HG03457 (cell line): Measurements from ENCODE around the gene CLCNKB.
"Not testable (repeated sequence)": the region's sequence is repeated elsewhere in the genome, so short reads cannot be mapped to it uniquely, and the experiment has no call there.

ENCODE experiments used
- ATAC-seq: cut with Tn5 transposase; IDR thresholded peaks from one replicate; pipeline ENCODE4 v1.9.1; 2021; ENCODE audit warnings: moderate number of reproducible peaks; ENCODE audit not compliant: unreplicated experiment

Gene CLCNKB

GRCh38 chr1:16029288-16029687, 14.3 kb upstream of the CLCNKB start:
- ATAC-seq: no peak

GRCh38 chr1:16031551-16031950, 12.0 kb upstream of the CLCNKB start:
- no peak for ATAC-seq

GRCh38 chr1:16032388-16033102, 11.0 kb upstream of the CLCNKB start:
- ATAC-seq: no peak

GRCh38 chr1:16033103-16033632, 10.4 kb upstream of the CLCNKB start:
- ATAC-seq: not testable (repeated sequence)

- ATAC-seq: not testable (repeated sequence)
Observed at GRCh38 chr1:16036461-16036860, 7.1 kb upstream of the CLCNKB start.

DNA sequence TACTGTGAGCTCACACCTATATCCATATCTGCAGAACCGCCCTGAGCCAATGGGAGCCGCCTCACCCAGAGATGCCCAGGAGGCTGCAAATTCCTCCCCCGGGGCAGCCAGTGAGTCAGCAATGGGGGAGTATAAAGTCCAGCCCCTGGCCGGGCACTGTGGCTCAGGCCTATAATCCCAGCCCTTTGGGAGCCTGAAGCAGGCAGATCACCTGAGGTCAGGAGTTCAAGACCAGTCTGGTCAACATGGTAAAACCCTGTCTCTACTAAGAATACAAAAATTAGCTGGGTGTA, 5.0 kb upstream of the CLCNKB start:
- ATAC-seq: no peak

- not testable (repeated sequence) for ATAC-seq
Observed at GRCh38 chr1:16039871-16040270, 3.7 kb upstream of the CLCNKB start.

DNA sequence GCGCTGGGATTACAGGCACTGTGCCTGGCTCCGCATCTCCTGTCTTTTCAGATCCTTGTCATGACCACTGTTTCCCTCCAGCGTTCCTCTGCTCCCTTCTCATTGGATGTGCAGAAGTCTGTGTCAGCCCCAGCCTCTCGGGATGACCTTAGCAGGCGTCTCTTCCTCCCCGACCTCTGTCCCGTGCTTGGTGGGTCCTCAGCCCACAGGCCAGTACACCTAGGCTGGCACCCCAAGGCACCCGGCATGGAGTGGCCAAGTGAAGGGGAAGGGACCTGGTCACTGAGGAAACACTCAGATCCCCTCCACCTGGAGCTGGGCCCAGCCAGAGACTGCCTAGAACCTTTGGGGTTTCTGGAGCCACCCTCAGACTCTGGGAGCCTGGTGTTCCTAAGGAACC, 2.4 kb upstream of the CLCNKB start:
- no peak for ATAC-seq

DNA sequence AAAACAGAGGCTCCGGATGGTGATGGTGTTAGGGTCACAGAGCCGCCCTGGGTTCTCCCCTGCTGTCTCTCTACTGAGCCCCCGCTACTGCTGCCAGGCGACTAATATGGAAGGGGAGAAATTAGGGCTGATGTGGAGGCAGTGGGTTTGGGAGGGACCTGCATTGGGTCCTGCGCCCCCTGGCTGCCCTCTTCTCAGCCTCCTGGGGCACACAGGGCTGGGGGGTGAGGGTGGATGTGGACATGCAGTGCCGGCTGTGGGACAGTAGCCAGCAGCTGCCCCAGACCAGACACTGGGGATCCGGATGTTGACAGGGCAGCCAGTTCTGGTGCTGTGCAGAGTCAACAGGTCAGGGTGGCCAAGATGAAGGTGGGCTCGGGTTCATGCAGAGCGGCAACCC, 1.5 kb upstream of the CLCNKB start:
- ATAC-seq: no peak

DNA sequence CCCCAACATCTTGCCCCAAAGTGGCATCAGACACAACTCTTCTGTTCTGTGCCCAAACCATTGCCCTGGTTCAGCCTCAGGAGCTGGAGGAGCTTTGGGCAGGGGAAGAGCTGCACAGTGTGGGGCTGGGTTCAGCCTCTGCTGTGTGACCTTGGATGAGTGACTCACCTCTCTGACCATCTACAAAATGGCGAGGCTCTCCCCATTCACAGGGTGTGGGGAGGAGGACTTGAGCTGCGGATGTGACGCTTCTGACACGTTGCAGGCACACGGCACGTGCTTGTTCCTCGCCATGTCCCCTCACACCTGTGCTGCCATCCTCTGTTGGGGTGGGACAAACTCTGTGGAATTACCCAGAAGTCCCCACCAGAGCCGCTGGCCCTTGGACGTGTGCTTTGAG, 928 bp upstream of the CLCNKB start:
- ATAC-seq: not testable (repeated sequence)

DNA sequence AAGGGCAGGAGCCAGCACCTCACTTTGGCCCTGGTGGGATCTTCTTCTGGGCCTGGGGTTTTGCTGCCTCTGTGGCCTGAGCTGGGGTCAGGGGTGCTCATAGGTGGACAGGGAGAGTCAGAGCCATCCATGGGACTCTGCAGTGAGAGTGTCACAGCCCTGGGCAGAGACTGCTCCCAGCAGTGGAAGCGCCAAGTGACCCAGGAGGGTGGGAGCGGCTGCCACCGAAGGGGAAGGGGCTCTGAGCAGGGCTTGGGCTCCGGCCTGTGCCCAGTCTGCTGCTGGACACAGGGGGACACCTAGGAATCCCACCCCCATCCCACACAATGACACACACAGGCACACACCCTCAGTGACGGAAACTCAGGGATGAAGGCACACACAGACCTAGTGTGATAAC, 368 bp downstream of the CLCNKB start:
- ATAC-seq: no peak

DNA sequence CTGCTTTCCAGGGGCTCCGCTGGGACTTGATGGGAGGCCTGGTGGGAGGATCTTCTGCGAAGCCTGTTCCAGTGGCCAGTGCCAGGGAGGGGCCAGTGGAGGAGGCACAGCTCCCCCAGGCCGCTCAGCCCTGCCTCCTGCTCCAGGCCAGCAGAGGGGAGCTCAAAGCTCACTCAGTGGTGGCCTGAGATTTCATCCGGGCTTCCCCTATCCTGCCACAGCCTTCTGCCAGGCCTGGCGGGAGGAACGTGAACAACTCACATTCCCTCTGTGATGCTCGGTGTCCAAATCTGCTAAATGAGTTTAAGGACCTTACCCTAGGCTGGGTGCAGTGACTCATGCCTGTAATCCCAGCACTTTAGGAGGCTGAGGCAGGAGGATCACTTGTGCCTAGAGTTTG, 3.3 kb downstream of the CLCNKB start:
- no peak for ATAC-seq

DNA sequence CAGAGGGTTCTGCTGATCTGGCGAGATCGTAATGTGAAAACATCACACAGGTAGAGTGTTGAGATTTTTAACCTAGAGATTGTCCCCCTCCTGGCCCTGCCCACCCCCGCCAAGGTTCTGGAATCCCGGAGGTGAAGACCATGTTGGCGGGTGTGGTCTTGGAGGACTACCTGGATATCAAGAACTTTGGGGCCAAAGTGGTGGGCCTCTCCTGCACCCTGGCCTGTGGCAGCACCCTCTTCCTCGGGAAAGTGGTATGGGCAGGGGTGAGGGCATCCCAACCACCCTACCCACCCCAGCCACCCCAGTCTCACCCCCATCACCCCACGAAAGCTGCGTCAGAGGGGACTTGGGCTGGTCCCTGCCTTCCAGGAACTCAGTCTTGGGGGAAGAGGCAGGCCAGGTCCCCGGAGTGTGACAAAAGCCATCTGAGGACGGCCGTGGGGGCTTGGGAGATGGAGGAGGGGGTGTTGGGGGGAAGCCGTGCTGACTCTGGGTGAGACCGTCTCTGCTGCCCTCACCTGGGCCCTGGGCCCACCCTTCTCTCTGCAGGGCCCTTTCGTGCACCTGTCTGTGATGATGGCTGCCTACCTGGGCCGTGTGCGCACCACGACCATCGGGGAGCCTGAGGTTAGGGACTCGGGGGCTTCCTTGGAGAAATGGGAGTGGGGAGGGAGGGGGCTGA, 4.4 kb downstream of the CLCNKB start:
- no peak for ATAC-seq

GRCh38 chr1:16048573-16049189, 5.1 kb downstream of the CLCNKB start:
- no peak for ATAC-seq

DNA sequence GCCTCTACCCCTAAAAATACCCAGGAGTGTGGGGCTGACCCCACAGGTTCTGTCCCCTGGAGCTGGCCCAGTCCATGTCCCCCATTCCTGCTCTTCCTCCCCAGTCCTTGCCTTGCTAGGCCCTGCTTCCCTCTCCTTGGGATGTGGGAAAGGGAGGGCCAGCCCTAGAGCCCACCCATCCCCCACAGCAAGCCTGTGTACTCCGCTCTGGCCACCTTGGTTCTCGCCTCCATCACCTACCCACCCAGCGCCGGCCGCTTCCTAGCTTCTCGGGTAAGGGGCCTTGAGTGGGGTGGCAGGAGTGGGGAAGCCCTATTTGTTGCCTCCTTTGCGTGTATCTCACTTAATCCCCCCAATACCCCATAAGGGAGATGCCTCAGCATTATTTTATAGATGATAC, 6.7 kb downstream of the CLCNKB start:
- no peak for ATAC-seq

- ATAC-seq: no peak
Observed at GRCh38 chr1:16051039-16051438, 7.5 kb downstream of the CLCNKB start.

- not testable (repeated sequence) for ATAC-seq
Observed at GRCh38 chr1:16051949-16052348, 8.4 kb downstream of the CLCNKB start.

DNA sequence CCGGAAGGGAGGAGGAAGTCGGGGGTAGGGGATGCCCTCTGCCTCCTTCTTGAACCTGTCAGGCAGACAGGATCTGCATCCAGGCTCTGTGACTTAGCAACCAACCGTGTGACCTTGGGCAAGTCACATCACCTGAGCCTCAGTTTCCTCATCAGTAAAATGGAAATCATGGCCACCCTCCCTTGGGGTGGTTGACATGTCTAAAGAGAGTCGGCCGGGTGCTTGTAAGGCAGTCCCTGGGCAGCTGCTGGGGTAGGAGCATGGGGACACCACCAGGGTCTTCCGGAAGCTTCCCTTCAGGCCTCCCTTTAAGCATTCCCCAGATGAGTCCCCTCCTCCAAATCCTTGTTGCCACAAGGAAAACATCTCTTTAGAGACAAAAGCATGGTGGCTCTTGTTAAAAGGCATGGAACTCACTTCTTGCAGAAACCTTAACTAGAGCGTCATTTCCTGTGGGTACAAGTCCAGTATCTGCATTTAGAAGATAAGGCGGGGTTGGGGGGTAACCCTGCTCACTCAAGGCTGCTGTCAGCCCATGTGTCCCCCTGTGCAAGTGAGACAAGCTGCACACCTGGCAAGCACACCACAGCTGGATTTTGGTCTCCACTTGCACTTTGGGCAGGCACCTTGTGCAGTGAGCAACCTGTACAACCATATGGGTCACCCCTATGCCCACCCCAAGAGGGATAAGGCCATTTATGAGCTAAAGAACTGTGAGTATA, 10.4 kb downstream of the CLCNKB start:
- no peak for ATAC-seq

DNA sequence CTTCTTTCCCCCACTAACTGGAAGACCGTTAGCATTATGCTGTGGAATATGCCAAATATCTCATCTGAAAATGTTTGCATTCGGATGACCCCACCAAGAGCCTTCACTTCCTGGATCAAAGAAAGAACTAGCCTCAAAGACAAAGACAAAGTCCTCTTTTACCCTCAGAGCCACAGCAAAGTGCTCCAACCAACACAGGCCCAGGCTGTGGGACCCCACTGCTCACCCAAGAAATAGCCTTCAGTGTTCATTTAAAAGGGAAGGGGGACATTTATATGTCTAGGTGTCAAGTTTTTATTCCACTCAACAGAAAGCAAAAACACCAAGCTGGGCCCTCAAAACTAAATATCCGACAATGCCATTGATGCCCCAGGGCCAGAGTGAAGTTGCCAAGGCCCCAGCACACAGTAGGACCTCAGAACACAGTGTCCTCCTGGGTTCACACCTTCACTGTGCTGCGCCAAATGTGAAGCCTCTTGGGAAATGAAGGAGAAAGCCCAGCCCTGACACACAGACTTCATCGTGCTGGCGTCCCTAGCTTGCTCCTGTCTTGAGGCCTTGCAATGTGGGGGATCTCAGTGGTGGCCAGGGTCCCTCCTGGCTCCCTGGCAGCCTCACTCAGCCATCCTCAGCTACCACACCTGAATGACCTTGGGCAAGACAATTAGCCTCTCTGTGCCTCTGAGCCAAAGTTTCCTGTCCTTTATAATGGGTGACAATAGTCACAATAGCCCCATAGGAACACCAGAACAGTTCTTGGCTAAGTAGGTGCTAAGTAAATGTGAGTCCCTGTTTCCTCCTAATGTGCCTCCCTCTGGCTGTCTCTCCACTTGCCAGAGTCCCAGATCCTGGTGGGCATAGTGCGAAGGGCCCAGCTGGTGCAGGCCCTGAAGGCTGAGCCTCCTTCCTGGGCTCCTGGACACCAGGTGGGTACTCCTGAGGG, 11.3 kb downstream of the CLCNKB start:
- ATAC-seq: no peak
